Measurements from ENCODE around the gene ZNF384. TPM values are rescaled to one million over a fixed set of nuclear protein-coding genes. Genes with fewer than 3 reads are reported as not detected.

Gene ZNF384
- 19.4 and 20.3 TPM in 2 replicates for total RNA-seq

DNA sequence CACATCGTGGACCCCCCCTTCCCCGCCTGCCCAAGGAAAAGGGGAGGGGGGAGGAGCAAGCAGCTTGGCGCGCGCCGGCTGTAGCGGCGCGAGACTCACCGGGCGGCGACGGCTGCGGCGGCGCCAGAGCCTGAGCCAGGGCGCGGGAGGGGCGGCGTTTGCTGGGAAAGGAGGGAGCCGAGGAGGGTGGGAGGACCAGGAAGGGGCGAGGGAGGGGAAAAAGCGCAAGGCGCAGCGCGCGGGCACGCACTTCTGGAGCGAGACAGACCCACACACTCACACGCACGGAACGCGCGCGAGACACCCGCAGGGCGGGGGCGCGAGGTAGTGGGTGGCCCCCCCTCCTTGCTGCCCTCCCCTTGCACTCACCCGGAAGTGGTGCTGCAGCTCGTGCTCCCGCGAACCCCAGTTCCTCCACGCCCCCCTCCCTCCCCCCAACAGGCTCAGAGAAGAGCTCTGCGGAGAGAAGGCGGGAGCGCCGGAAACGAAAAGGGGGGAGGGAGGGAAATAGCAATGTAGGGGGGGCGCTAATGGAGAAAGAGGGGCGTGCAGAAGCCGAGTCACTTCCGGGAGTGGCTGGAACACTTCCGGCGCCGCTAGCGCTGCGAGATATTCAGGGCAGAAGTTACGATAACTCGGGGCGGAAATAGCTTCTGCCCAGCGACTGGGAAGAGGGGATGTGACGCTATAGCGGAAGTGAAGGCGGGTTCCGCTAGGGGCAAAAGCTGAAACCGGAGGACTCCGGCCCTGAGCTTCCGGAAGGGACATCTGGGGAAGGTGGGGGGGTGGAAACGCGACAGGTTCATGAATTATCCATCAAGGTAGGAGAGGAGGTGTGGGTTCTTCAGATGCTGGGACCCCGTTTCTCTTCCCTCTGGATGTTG, at the start of gene ZNF384:
ZNF384 (minus strand) TSS at position 377 of the 884 bp plus-strand sequence. CDS start 9,855 bp downstream, outside the sequence.
- TF ChIP-seq, protein P1, sequence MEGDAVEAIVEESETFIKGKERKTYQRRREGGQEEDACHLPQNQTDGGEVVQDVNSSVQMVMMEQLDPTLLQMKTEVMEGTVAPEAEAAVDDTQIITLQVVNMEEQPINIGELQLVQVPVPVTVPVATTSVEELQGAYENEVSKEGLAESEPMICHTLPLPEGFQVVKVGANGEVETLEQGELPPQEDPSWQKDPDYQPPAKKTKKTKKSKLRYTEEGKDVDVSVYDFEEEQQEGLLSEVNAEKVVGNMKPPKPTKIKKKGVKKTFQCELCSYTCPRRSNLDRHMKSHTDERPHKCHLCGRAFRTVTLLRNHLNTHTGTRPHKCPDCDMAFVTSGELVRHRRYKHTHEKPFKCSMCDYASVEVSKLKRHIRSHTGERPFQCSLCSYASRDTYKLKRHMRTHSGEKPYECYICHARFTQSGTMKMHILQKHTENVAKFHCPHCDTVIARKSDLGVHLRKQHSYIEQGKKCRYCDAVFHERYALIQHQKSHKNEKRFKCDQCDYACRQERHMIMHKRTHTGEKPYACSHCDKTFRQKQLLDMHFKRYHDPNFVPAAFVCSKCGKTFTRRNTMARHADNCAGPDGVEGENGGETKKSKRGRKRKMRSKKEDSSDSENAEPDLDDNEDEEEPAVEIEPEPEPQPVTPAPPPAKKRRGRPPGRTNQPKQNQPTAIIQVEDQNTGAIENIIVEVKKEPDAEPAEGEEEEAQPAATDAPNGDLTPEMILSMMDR (IDR thresholded peaks at IDR 0.05; ENCODE audit: insufficient read depth, low read depth, low read length) = peak; percentile 7
- peak within 1 kb of the TSS; percentile 97 for H3K4me3 ChIP-seq (ENCODE audit: low read depth, low read length)
- peak; percentile 99 for DNase-seq (ENCODE audit: low read depth)

DNA sequence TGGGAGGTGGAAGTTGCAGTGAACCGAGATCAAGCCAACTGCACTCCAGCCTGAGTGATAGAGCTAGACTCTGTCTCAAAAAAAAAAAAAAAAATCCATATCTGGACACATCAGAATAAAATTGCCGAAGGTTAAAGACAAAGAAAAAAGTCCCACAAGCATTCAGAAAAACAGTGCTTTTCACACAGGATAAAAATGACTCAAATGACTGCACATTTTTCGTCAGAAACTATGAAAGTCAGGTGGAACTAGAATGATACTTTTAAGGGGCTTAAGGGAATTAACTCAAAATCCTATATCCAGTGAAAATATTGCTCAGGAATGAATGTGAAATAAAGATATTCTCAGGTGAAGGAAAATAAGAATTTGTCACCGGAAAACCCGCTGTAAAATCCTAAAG, 47.6 kb upstream of the ZNF384 start:
- TF ChIP-seq, protein P1 (IDR thresholded peaks at IDR 0.05; ENCODE audit: insufficient read depth, low read depth, low read length) = no peak

DNA sequence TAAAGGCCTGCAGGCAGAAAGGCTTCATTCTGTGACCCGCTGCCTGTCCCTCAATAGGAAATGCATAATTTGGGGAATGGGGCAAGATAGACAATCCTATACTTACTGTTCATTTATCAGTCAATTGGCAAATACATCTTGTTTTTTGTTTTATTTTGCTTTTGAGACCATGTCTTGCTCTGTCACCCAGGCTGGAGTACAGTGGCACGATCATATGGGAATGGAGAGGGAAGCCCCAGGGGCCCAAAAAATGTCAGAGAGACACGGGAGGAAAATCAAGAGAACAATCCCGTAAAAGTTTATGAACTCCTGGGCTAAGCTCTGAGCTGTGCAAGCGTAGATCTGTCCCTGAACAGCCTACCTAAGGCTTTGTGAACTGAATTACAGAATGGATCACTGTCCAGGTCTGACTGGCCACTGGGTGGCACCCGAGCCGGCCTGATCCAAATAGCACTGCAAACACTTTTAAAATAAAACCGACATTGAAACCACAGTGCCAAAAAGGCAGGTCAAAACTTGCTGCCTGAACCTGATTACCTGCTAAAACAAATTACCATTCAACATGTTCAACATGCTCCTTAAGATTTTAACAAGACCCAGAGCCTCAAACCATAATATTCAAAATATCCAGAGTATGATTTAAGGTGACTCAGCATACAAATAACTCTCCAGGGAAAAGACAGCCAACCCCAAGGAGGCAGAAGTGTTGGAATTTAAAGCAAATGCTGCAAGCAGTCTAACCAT, 46.4 kb upstream of the ZNF384 start:
- TF ChIP-seq, protein P1 (IDR thresholded peaks at IDR 0.05; ENCODE audit: insufficient read depth, low read depth, low read length) = peak; percentile 82
- peak; percentile 62 for DNase-seq (ENCODE audit: low read depth)
- H3K4me3 ChIP-seq (ENCODE audit: low read depth, low read length) = no peak overlapping the region

More for the DNA sequence above, 47.6 kb upstream of the ZNF384 start:
- no peak for DNase-seq (ENCODE audit: low read depth)
- H3K4me3 ChIP-seq (ENCODE audit: low read depth, low read length) = no peak overlapping the region

DNA sequence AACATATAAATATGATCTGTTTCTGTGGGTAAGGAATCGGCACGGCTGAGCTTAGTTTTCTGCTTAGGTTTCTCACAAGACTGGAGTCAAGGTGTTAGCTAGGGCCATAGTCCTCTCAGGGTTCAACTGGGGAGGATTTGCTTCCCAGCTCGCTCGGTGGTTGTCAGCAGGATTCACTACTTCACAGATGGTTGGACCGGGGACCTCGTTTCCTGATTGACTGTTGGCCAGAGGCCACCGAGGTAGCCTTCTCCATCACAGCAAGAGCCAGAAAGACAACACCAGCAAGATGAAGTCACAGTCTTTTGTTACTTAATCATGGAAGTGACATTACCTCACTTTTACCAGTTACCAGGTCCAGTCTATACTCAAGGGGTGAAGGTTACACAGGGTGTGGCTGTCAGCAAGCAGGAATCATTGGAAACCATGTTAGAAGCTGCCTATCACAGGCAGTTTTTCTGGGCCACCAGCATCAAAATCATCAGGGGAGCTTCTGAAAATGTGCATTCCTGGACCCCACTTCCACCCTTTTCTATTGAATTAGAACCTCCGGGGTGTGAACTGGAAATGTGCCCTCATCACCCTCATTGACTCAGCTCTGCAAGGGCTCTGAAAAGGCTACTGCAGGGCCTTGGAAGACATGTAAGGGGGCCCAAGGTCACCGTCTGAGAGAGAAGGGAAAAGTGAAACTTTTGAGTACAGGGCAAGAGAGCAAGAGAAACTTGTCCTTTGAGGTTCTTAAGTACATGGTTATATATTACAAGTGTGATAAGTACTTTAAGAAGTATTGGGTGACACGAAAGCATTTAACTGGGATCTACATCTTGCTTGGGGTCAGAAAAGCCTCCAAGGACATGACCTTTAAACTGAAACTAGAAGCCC, 45.6 kb upstream of the ZNF384 start:
- DNase-seq (ENCODE audit: low read depth) = no peak
- TF ChIP-seq, protein P1 (IDR thresholded peaks at IDR 0.05; ENCODE audit: insufficient read depth, low read depth, low read length) = no peak
- H3K4me3 ChIP-seq (ENCODE audit: low read depth, low read length) = no peak overlapping the region

DNA sequence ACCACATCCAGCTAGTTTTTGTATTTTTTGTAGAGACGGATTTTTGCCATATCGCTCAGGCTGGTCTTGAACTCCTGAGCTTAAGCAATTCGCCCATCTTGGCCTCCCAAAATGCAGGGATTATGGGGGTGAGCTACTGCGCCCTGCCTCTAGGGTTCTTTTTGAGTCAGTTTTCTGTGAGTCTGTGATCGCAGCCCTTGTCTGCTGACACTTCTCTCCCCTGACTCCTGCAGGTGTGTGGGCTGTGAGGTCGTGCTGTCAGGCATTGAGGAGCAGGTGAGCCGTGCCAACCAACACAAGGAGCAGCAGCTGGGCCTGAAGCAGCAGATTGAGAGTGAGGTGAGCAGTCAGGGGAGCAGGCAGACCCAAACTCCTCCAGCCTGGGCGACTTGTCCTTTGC, 41.0 kb upstream of the ZNF384 start:
- TF ChIP-seq, protein P1 (IDR thresholded peaks at IDR 0.05; ENCODE audit: insufficient read depth, low read depth, low read length) = no peak
- H3K4me3 ChIP-seq (ENCODE audit: low read depth, low read length) = no peak overlapping the region
- DNase-seq (ENCODE audit: low read depth) = no peak

DNA sequence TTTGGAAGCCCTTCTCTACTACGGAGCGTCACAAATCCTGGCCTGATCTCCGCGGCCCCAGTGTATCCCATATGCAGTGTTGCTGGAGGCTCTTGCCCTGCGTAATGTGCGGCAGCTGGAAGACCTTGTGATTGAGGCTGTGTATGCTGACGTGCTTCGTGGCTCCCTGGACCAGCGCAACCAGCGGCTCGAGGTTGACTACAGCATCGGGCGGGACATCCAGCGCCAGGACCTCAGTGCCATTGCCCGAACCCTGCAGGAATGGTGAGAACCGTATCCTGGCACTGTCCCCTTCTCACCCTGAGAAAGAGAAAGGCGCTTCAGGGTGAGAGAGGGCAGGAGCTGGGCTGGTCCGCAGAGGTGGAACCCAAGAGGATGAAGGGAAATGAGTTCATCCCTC, 40.0 kb upstream of the ZNF384 start:
- no peak for DNase-seq (ENCODE audit: low read depth)
- TF ChIP-seq, protein P1 (IDR thresholded peaks at IDR 0.05; ENCODE audit: insufficient read depth, low read depth, low read length) = no peak
- H3K4me3 ChIP-seq (ENCODE audit: low read depth, low read length) = no peak overlapping the region
